HG03135 (cell line): ENCODE data around the gene FHAD1.
"Not testable (repeated sequence)": the region's sequence is repeated elsewhere in the genome, so short reads cannot be mapped to it uniquely, and the experiment has no call there.

Experiments used
- ATAC-seq: cut with Tn5 transposase; IDR thresholded peaks from one replicate; pipeline ENCODE4 v1.9.1; 2021; ENCODE audit warnings: mild to moderate bottlenecking, moderate library complexity; ENCODE audit not compliant: unreplicated experiment

Gene FHAD1

GRCh38 chr1:15303935-15304334 is 56.9 kb downstream of the FHAD1 start:
- ATAC-seq: no peak

DNA sequence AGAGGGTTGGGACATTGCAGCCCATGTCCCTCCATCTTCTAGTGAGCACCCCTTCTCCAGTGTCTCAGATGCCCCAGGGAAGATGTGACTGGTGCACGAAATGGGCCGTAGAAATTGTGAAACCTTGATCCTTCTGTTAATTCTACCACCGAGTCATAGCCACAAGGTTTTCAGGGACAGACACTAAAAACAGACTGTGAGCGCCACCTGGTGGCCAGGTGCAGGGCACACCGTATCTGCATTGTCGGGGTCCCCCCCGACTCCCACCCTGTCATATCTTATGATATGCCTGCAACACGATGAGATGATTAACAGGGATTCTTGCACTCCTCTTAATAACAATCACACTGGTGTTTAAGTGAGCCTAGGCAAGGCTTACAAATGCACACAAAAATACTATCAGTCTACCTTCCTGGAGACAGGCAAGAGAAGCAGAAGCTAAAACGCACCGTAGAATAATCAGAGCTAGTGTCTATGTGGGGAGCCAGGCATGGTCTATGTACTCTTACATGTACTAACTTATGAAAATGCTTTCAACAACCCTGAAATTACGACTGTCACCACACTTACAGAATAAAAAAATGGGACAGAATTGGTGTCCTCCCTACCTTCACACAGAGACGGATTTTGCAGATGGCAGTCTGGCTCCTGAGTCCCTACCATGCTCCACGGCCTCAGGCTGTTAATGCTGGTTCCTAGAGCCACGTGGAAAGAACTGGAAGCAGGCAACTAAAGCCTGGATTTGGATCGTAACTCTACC is 57.9 kb downstream of the FHAD1 start:
- no peak for ATAC-seq

- ATAC-seq: no peak
Observed at GRCh38 chr1:15305468-15305770, 58.4 kb downstream of the FHAD1 start.

- not testable (repeated sequence) for ATAC-seq
Observed at GRCh38 chr1:15306352-15306751, 59.3 kb downstream of the FHAD1 start.

DNA sequence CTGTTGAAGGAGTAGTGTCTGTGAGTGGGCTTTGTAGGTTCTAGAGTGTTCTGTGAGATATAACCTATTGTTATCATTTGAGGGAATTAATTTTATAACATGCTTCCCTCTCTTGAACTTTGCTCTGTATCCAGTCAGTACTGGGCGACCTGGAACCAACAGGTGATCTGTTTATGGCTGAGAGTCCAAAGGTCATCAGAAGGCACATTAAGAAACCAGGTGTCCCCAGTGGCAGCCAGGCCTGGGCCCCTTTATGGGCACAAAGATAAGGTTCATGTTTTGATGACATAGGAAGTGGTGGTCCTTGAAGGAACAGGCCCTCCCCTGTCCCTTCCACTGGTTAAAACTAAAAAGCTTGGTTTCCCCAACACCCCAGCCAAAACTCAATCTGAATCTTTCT is 61.1 kb downstream of the FHAD1 start:
- ATAC-seq: no peak

DNA sequence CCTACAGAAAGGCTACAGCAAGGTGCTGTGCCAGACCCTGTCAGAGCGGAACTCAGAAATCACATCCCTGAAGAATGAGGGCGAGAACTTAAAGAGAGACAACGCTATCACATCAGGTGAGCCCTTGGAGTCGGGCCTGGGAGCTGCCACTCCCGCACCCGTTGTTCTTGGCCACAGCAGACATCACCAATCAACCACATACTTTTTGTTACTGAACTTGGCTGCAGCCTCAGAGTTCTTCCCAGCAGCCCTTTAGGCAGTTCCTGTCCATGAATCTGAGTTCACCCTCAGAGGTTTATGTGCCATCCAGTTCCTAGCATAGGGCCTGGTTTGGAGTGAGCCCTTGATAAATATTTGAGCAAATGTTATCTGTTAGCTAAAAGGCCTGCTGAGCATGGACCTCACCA is 61.6 kb downstream of the FHAD1 start:
- no peak for ATAC-seq

- ATAC-seq: no peak
Observed at GRCh38 chr1:15309687-15310086, 62.7 kb downstream of the FHAD1 start.

- ATAC-seq: no peak
Observed at GRCh38 chr1:15310544-15310943, 63.5 kb downstream of the FHAD1 start.

DNA sequence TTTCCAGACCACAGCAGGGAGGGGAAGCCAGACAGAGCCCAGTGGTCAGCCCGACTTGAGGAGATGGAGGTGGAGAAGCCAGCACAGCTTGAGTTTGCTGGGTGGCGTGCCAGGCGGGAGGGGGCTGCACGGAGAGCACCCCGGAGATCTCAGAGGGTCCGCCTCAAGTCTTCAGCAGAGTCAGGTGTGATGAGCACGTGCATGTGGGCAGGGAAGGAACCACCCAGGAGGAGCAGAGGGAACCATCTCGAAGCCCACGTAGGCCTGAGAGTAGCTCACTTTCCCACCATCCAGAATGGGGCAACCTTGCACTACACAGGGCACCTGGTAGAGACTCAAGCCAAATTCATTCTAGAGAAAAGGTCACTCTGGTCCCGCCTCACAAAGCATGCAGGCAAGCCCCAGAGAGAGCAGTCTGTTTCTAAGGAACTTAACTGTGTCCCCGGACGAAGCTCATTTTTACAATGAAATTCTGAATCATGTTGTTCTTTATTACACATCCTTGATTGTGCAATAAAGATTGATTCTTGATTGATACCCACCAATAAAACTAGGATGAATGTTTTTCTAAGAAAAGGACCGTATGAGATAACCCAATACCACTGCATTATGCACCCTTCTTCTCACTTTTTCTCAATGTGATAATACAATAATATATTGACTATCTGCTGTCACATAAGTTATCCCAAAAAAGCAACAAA is 64.2 kb downstream of the FHAD1 start:
- no peak for ATAC-seq

GRCh38 chr1:15311880-15312279 is 64.9 kb downstream of the FHAD1 start:
- no peak for ATAC-seq

DNA sequence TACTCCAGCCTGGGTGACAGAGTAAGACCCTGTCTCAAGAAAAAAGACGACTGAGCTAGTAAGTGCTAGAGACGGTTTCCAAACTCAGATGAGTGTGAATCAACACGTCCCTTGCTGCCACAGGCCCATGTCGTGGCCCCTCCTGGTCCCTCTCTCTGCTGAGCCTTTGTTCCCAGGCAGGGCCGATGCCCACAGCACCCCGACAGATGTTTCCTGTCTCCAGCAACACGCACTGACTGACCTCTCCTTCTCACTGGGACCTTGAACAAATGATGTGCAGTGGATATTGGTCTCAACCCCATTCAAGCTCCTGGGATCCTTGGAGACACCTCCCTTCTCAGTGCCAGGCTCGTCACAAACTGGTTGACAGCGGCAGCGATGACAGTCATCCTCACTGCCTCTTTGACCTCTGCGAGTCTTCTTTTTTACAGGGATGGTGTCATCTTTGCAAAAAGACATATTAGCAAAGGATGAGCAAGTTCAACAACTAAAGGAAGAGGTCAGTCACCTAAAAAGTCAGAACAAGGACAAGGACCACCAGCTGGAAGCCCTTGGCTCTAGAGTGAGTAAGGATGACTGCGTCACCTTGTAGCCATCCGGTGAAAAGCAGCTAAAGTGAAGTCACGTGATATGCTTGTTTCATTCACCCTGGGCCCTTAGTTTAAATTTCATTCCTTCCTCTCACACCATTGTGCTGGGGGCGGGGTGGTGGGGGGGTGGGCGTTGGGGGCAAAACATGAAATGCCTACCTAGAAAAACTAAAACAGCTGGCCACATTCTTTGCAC is 65.8 kb downstream of the FHAD1 start:
- no peak for ATAC-seq

DNA sequence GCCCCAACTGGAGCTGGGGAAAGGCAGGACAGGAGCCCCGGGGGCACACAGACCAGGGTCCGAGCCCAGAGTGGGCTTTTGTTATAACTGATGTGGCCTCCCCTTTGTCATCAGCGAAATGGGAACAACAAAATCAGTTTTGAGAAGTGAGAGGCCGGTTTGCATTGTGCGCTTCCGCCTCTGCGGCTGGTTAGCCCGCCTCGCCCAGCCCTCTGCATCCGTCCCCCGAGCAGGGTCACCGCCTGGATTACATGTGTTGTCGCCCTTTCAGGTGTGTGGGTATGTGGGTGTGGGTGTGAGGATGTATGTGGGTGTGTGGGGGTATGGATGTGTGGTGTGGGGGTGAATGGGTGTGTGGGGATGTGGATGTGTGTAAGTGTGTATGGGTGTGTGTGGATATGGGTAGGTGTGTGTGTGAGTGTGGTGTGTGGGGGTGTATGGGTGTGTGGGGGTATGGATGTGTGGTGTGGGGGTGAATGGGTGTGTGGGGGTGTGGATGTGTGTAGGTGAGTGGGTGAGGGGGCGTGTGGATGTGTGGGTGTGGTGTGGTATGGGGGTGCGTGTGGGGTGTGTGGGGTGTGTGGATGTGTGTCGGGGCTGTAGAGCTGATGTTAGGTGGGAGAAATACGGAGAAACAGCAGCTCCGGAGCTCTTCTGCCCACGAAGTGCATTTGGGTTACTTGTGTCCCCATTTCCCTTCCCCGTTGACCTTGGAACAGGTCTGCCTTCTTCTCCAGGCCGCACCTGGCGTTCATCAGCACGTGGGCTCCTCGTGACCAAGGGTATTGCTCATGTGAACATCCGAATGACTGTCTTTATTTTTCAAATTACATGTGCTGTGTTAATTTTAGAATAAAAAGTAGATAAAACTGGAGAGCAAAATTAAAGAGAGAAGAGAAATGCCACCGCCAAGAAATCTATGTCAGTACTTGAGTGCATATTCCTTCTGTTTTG is 67.6 kb downstream of the FHAD1 start:
- ATAC-seq: no peak

GRCh38 chr1:15315815-15316214 is 68.8 kb downstream of the FHAD1 start:
- no peak for ATAC-seq

DNA sequence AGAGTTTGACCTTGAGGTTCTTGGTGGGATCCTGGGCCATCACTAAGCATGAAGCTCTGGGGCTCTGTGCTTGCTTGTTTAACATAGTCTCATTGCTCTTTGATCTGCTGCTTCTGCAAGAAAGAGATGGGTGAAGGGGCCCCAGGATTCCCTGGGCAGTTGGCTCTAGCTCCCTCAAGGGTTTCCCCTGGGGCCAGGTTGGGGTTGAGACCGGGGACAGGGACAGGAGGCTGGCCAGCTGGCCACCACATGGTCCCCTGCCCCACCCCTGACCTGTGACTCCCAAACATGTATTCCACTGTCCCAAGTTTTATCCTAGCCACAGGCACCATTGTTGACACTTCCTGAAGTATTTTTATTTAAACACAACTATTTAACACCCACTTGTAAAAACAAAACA is 69.5 kb downstream of the FHAD1 start:
- ATAC-seq: no peak

GRCh38 chr1:15320267-15320666 is 73.2 kb downstream of the FHAD1 start:
- no peak for ATAC-seq

DNA sequence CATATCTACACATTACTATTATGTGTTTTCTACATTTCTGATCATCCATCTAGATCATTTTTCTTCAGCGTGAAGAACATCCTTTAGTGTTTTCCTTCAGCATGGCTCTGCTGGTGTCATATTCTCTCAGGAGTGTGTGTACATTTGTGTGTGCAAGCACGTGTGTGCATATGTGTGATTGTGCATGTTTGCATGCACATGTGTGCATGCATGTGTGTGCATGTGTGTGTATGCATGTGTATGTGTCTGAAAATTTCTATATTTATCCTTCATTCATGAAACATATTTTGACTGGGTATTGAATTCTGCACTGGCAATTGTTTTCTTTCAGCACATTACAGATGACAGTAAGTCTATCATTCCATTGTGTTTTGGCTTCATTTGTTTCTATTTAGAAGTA is 74.6 kb downstream of the FHAD1 start:
- ATAC-seq: no peak

- ATAC-seq: no peak
Observed at GRCh38 chr1:15322648-15323350, 75.8 kb downstream of the FHAD1 start.

- no peak for ATAC-seq
Observed at GRCh38 chr1:15323351-15323988, 76.4 kb downstream of the FHAD1 start.

GRCh38 chr1:15323989-15324868 is 77.2 kb downstream of the FHAD1 start:
- ATAC-seq: no peak
